GM21526 (cell line): Measurements from ENCODE around the gene PUSL1.

Experiments
- ATAC-seq: cut with Tn5 transposase; IDR thresholded peaks from one replicate; pipeline ENCODE4 v1.9.1; 2021; ENCODE audit warnings: moderate library complexity; ENCODE audit not compliant: unreplicated experiment, low FRiP score

The PUSL1 gene

DNA sequence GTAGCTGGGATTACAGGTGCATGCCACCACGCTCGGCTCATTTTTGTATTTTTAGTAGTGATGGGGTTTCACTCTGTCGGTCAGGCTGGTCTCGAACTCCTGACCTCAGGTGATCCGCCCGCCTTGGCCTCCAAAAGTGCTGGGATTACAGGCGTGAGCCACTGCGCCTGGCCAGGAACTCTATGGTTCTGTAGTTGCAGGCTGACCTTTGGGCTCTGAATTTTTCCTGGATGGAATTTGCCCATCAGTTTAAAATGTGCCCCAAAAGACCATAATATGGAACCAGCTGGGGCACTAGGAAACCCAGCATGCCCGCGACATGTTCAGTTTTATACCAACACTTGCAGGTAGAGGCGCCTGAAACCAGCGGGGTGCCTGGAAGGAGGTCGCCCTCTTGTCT is 29.8 kb upstream of the PUSL1 start:
- no peak for ATAC-seq

DNA sequence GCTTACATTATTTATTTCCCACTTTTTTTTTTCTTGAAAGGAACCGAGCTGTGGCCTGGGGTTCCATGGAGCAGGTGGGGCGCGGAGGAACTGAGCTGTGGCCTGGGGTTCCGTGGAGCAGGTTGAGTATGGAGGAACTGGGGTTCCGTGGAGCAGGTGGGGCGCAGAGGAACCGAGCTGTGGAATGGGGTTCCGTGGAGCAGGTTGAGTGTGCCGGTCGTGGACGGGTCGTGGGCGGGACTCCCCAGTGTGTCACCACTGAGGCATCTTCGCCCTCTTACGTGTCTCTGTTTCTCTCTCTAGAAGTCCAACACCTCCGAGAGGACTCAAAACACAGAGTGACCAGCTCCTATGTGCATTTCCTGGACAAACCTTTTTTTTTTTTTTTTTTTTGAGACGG is 29.4 kb upstream of the PUSL1 start:
- no peak for ATAC-seq

DNA sequence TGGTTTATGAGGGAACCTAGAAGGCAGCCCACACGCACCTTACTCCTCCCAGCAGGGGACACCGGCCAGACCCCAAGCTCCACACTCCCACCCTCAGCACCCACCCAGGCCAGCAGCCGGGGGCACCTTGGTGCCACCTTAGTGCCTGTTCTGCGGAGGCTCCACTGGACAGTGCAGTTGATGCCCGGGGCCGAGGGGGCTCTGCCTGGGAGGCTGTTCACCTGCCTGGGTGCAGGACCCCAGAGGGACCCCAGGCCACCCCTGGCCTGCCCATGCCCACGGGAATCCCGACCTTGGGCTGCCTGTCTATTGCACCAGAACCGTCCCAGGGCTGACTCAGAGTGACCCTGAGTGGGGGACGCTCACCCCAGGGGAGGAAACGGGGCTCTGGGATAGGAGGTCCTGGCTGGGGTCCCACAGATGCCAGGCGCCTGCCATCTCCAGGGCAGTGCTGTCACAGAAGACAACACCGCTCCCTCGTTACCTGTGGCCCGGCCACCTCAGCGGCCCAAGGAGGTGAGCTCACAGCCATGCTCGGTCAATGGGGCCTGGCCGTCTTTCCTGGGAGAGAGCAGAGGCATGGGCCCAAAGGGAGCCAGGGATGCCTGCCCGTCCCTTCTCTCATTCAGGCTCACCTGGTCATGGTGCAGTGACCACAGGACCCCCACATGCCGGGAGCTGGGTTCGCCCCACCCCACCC is 27.5 kb upstream of the PUSL1 start:
- no peak for ATAC-seq

DNA sequence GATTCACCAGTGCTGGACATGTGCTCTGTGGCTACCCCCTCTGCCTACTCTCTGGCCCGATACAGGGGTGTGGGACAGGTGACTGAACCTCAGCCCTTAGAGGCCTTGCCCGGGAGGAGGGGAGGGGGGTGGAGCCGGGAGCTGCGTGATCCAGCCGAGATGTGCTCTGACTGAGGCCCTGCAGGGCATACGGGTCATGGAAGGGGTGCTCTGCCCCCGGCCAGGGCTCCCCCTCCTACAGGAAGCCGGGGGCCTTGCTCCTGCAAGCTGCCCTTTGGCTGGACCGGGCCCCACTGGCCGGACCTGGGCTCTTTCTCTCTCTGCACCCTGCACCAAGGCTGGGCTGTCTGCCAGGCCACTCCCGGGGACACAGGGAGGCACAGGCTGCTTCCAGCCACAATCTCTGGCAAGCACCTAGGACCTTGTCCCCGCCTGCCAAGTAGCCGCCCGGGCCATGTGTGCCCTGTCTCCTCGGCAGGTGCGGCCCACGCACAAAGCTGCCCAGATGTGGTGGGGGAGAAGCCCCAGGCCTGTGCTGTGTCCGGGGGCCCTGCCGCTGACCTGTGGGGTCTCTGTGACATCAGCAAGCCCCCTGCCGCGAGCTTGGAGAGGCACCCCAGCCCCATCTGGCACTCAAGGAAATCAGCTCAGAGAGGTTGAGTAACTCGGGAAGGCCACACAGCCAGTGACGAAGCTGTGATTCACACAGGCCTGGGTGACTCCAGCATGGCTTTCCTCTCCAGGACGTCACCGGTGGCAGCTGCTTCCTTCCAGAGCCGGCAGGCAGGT is 26.7 kb upstream of the PUSL1 start:
- no peak for ATAC-seq

DNA sequence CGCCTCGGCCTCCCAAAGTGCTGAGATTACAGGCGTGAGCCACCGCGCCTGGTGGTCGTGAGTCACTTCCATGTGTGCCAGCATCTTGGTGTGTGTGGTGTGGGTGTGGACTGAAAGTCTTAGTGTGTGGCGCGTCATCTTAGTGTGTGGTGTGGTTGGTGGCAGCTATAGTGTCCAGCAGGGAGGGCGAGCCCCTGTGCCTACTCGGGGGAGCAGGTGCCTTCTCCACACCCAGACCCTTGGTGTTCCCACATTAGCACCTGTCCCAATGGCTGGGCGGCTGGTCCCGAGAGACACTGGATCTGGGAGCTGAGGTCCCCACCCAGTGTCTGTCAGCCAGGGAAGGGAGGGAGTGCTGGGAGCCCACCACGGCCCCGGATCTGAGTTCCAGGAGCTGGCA is 25.4 kb upstream of the PUSL1 start:
- ATAC-seq = no peak

DNA sequence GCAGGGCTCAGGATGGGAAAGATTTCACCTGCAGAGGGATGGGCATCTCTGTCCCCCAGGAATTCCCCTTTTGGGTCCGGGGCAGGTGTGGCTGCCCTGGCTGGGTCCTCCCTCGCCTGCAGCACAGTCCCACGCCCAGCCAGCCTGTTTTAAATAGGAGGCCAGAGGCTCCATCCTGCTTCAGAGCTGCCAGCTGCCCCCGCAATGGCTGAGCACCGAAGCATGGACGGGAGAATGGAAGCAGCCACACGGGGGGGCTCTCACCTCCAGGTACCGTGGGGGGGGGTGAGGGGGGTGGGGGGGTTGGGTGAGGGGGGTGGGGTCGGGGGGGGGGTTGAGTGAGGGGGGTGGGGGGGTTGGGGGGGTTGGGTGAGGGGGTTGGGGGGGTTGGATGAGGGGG is 24.6 kb upstream of the PUSL1 start:
- no peak for ATAC-seq

DNA sequence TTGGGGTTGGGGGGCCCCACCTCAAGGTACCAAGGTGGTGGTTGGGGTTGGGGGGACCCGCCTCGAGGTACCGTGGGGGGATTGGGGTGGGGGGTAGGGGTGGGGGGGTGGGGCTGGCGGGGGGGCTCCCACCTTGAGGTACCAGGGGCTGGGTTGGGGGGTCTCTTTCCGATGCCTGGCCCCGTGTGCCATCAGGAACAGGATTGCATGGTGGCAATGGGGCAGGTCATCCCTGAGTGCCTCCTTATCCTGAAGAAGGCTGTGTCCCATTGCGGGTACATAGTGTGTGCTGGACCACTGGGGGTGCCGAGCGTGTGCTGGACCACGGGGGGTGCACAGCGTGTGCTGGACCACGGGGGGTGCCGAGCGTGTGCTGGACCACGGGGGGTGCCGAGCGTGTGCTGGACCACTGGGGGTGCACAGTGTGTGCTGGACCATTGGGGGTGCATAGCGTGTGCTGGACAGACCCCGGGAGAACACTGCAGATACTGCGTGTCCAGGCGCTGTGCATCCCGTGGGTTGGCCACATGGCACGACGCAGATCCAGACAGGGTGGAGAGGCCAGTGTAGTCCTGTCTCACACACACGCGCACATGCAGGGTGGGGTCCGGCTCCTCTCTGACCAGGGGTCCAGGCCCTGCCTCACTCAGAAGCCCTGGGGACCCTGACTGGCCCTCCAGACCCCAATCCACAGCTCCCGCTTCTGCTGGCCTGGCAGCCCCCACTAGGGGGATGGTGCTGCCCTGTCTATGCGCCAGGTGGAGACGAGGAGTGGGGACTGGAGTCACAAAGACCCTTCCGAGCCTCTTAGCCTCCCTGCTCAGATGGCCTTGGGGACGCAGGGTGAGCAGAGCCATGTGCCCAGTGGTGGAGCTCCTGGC is 23.9 kb upstream of the PUSL1 start:
- ATAC-seq = no peak

DNA sequence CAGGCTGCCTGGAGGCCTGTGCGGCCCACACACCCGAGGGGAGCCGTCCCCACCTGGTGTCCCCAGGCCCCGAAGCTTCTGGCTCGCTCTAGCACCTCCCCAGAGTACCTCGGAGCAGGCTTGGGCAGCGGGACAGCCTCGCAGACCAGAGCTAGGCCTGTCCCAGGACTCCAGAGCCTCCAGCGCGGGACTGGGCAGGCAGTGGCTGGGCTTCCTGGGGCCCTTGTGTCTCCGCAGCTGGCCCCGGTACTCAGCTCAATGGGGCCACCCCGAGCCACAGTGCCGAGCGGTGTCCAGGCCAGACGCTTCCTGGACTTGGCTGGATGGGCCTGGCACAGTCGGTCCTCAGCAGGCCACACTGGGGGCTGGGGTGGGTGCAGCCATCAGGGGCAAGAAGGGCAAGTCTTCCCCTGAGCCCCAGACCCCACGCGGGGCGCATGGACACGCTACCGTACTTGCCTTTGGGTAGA is 23.3 kb upstream of the PUSL1 start:
- ATAC-seq = no peak

DNA sequence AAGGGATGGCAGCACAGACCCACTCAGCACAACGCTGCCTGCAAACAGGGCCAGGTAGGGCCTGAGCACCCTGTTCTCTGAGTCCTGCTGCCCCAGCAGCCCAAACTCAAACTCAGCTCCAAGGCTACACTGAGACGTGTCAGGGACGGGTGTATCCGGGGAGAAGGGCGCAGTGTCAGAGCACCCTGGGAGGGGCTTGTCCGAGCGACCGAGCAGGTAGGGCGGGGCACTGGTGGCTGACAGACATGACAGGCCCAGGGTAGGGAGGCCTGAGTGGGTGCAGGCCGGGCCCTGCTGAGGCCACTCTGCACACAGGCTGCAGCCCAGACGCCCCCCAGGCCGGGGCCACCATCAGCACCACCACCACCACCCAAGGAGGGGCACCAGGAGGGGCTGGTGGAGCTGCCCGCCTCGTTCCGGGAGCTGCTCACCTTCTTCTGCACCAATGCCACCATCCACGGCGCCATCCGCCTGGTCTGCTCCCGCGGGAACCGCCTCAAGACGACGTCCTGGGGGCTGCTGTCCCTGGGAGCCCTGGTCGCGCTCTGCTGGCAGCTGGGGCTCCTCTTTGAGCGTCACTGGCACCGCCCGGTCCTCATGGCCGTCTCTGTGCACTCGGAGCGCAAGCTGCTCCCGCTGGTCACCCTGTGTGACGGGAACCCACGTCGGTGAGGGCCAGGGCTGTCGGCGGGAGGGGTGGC is 22.6 kb upstream of the PUSL1 start:
- ATAC-seq = no peak

DNA sequence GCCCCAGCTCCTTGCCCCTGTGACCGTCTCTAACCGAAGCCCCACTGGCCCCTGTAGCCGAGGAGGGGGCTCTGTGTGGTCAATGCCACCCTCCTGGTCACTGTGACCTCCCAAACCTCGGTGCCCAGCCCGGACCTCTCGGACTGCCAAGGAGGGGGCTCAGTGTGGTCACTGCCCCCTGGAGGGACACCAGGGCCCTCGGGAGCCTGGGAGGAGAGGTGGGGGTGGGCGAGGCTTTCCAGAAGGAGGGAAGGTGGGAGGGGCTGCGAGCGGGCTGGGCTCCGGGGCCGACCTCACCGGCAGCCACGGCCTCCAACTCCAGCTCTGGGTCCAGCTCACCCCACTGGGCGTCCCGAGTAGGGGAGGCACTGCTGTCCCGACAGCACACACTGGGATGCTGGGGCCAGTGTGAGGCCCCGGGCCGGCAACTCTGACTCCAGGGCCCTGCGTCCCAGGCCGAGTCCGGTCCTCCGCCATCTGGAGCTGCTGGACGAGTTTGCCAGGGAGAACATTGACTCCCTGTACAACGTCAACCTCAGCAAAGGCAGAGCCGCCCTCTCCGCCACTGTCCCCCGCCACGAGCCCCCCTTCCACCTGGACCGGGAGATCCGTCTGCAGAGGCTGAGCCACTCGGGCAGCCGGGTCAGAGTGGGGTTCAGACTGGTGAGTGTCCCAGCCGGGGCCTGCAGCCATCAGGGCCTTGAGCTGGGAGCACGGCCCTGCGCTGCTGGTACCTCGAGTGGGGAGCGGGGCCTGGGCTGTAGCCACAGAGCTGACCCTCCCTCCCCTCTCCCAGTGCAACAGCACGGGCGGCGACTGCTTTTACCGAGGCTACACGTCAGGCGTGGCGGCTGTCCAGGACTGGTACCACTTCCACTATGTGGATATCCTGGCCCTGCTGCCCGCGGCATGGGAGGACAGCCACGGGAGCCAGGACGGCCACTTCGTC is 21.8 kb upstream of the PUSL1 start:
- ATAC-seq = no peak

DNA sequence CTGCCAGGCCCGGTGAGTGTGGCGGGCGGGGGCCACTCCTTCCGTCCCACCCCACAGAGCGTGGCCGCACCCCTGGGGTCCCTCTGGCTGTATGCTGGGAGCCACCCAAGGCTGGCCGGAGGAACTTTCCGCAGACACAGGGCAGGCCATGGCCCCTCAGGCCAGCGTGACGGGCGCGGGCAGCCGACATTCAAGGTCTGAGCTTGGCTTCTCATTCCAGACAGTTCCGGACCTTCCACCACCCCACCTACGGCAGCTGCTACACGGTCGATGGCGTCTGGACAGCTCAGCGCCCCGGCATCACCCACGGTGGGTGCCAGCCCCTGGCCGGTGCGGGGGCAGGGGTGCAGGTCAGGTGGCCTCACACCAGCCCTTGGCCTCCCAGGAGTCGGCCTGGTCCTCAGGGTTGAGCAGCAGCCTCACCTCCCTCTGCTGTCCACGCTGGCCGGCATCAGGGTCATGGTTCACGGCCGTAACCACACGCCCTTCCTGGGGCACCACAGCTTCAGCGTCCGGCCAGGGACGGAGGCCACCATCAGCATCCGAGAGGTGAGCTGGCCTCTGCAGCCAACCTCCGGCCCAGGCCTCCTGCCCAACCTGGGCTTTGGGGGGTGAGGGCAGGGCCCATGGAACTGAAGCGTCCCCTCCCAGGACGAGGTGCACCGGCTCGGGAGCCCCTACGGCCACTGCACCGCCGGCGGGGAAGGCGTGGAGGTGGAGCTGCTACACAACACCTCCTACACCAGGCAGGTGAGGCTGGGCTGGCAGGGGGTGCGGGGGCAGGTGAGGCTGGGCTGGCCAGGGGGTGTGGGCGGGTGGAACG is 20.9 kb upstream of the PUSL1 start:
- no peak for ATAC-seq

DNA sequence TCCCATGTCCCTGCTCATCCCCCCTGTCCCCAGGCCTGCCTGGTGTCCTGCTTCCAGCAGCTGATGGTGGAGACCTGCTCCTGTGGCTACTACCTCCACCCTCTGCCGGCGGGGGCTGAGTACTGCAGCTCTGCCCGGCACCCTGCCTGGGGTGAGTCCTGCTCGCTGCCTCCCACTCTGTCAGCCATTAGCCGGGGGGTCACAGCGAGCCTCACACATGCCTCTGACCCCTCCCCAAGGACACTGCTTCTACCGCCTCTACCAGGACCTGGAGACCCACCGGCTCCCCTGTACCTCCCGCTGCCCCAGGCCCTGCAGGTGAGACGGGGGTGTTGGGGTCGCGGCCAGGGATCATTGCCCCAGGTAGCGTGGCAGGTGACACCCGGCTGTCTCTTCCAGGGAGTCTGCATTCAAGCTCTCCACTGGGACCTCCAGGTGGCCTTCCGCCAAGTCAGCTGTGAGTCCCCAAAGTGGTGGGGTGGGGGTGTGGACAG is 18.1 kb upstream of the PUSL1 start:
- no peak for ATAC-seq

DNA sequence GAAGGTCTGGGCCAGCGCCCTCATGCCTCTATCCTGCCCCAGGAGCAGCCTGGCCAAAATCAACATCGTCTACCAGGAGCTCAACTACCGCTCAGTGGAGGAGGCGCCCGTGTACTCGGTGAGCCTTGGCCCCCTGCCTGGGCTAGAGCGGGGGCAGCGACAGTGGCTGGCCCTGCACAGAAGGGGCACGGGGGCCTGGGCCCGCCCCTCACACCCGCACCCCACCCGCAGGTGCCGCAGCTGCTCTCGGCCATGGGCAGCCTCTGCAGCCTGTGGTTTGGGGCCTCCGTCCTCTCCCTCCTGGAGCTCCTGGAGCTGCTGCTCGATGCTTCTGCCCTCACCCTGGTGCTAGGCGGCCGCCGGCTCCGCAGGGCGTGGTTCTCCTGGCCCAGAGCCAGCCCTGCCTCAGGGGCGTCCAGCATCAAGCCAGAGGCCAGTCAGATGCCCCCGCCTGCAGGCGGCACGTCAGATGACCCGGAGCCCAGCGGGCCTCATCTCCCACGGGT is 17.3 kb upstream of the PUSL1 start:
- ATAC-seq = no peak

DNA sequence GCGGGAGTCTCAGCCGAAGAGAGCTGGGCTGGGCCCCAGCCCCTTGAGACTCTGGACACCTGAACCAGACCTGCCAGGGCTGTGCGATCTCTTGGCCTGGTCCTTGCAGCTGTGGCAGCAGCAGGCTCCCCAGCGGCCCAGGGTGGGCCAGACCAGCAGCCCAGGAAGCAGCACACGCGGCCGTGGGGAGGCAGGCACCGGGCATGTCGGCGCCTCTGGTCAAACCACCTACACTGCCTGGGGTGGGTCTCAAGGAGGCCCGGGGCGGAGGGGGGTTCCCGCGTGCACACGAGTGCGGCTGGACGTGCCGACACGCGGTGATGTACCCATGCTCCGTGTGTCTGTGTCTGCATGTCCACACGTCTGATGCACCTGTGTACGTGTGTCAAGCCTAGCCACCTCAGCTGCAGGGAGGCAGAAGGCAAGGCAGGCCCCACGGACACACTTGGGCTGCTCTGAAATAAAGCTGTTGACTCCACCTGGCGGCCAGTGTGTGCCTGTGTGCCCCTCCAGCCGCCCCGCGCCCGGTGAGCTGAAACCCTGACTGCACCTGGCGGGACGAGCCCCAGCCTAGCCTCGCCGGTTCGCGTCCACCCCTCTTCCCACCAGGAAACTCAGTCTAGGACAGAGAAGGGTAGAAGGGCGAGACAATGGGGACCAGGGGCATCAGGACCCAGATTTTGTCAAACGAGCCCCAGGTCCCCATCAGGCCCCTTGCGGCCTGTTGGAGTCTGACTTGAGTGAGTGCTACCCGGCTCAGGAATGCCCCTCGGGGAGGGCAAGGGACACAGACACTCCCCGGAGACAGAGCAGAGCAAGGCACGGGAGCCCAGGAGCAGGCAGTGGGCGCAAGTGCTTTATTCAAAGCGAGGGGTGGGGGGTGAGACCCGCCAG is 16.6 kb upstream of the PUSL1 start:
- no peak for ATAC-seq

DNA sequence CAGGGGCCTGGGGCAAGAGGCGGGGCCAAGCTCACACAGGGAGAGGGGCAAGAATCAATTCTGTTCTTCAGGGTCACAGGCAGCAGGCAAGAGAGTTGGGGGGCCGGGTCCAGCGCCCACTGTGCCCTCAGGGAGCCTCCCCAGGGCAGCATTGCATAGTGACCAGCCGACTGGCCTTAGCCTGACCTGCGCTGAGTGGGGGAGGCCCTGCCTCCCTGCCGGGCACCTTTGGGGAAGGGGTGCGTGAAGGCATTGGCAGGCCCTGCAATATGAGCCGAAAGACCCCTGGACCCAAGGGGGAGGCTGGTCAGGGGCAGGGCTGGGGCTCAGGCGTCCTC is 16.0 kb upstream of the PUSL1 start:
- no peak for ATAC-seq

DNA sequence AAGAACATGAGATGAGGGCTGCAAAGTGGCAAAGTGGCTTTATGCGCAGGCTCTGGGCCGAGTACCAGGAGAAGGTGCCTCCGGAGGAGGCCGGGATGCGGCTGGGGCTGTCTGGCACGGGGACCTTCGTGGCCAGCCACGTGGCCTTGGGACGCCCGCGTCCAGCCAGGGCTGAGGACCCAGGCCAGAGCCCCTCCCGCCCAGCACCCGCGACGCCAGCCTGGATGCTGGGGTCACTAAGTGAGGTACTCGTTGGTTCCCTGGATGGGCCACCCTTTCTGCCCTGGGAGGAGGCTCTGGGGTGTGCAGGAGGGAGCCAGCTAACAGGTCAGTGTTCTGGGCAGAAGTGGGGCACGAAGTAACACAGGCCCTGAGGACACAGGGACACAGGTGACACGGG is 15.5 kb upstream of the PUSL1 start:
- ATAC-seq = no peak
